NCI-H82 (cell line): Measurements from ENCODE around the gene DYNC2LI1.

Experiments
- DNase-seq: peaks from one replicate; lab custom pipeline; 2025; lab: John Stamatoyannopoulos, UW

The DYNC2LI1 gene

DNA sequence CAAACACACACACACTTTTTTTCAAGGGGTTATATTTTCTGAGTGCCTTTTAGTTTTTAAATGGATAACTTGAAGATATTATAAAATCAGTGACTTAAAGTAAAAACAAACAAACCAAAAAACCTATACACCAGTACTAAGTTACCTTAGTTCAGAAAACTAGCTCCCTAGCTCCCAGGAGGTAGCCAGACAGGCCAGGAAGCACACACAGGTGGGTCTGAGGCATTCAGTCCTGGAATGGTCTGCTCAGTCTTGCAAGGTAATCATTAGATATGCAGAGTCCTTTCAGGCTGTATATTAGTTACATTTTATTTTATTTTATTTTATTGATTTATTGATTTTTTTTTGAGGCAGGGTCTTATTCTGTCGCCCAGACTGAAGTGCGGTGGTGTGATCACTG lies 10.7 kb upstream of the DYNC2LI1 start:
- DNase-seq, result no peak

DNA sequence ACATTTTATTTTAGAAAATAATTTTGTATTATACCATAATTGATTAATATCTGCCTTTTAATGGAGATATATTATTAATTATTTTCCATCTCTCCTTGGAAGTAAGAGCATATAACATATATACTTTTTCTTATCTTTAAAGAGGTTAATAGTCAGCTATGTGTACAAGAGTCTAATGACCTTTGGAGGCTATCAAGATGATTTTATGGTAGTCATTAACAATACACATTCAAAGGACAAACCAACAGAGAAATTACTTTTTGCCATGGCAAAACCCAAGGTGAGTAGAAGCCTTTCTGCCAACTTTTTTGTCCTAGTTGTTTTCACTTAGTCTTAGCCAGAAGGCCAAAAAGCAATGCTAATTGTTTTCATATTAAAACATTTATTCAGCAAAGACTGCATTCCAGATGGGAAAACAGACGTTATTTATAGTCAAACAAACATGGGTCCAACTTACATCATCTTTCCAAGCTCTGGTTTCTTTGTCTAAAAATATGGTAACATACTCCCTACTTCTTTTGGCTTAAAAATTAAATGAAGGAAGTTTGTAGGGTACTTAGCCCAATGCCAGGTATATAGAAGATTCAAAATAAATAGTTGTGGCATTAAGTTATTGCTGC lies 9.6 kb upstream of the DYNC2LI1 start:
- DNase-seq, result no peak

DNA sequence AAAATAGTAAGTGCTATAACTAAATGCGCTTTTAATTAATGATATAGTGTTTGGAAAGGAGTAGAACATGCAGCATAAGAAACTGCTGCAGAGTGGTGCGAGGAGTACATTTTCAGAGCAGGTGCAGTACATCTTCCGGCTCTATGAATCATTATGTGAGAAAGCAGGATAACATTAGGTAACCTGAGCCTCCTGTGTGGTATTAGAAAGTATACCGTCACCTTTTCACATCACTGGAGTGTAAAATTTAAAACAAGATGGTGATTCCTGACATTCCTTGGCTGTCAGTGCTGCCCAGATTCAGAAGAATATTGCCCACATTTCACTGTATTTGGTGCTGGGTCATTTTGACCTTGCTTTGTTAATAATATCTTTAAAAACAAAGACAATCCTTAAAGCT lies 7.8 kb upstream of the DYNC2LI1 start:
- no peak for DNase-seq

DNA sequence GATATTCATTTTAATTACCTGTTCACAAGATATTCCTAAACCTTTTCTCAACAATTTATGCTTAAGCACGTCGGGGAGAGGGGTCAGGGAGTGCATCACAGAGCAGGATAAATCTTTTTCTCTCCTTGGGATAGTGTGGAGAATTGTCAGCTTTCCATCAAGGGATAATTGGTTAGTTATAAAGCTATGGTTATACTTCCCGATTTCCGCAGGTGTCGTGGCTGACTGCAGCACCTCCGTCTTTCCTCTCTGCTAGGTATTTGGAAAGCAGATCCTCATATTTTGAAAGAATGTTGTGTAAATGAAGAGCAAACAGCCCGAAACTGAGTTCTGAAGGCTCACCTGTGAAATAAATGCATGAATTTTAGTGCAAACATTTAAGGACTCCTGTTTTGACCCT lies 778 bp downstream of the DYNC2LI1 start:
- no peak for DNase-seq

DNA sequence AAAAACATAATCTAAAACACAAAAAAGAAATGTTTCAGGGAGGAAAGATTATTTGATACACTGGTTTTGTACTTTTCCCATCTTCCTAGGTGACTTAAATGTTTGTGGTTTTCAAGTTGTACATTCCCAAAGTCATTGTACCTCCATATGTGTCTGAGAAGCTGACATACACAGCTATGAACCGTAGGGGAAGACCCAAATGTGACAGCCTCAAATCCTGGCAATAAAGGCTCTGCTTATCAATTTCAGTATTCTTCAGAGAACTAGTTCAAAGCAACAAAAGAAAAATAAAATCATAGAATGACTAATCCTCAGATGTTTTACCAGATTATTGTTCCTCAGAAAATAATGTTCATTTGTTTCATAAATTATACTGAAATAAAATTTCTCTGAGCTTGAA lies 2.5 kb downstream of the DYNC2LI1 start:
- no peak for DNase-seq

DNA sequence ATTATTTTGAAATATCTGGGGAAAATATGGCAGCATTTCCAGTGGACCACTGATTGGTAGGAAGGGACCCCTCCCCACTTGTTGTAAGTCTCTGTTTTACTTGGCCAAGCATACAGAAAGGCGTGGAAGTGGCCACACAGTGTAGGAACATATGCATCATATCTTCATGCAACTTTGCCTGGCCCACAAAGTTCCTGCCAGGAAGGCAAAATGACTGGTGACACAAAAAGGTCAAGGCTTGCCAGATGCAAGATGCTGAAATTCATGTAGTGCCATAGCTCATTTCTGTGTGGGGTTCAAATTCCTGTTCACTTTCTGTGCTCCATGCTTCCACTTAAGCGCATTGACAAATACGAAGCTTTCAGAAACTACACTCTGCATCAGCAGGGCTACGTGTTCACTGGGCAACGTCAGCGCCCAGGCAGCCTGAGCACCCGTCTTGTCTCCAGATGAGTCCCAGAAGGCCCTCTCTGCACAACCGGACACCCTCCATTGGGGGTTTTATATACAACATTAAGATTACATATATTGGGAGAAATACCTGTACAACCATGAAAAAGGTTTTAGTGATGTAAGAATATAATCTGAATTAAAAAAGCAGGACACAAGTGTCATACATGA lies 3.6 kb downstream of the DYNC2LI1 start:
- no peak for DNase-seq

DNA sequence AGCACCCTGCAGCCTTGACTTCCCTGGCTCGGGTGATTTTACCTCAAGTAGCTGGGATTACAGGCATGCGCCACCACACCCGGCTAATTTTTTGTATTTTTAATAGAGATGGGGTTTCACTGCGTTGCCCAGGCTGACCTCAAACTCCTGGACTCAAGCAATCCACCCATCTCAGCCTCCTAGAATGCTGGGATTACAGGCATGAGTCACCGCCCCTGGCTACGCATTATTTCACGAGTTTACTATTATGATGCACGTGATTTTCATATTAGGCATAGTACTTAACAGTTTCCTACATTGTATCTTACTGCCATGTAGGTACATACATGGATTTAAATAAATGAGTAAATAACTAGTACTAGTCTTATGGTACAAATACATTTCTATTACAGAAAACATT lies 4.4 kb downstream of the DYNC2LI1 start:
- DNase-seq, result no peak

DNA sequence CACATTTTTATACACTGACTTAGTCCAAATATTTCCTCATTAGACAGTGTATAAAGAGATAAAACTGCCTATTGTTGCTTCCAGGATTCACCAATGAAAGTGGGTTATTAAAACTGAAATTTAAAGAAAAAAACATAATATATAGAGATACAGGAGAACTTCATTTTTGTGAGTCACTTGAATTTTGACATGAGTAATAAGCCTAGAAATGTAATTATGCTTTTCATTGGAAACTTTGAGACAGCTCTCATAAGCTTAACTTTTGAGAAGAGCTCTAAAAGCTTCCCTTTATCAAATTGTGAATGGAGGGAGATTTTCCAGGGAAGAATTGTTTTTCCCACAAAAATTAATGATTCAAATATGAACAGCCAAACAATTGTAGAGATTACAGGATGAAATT lies 14.1 kb downstream of the DYNC2LI1 start:
- DNase-seq, result no peak

DNA sequence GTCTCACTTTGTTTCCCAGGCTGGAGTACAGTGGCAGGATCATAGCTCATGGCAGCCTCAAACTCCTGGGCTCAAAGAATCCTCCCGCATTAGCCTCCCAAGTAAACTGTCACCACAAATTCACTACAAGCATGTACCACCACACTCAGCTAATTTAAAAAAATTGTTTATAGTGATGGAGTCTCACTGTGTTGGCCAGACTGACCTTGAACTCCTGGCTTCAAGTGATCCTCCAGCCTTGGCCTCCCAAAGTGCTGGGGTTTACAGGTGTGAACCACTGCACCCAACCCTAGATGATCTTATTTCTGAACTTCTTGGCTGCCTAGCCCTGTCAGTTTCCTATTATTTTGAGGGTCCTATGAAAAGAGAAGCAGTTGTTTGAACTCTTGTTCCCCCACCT lies 14.8 kb downstream of the DYNC2LI1 start:
- no peak for DNase-seq

DNA sequence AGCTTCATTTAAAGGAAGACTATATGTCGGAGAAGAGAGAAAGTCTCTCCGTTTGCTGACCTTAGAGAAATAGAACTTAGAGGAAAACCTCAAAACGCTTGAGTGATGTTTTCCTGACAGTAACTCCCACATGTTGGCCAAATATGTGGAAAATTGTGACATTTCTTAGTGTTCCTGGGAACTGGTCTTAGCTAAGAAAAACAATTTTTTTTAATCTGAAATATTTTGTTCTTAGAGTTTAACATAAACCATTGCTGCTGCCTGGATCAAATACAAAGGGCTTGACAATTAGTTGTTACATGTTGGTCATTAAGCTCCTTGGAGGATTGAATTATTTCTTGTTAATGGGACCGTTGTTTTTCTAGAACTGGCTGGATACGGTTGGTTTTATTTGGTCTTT lies 16.3 kb downstream of the DYNC2LI1 start:
- no peak for DNase-seq

DNA sequence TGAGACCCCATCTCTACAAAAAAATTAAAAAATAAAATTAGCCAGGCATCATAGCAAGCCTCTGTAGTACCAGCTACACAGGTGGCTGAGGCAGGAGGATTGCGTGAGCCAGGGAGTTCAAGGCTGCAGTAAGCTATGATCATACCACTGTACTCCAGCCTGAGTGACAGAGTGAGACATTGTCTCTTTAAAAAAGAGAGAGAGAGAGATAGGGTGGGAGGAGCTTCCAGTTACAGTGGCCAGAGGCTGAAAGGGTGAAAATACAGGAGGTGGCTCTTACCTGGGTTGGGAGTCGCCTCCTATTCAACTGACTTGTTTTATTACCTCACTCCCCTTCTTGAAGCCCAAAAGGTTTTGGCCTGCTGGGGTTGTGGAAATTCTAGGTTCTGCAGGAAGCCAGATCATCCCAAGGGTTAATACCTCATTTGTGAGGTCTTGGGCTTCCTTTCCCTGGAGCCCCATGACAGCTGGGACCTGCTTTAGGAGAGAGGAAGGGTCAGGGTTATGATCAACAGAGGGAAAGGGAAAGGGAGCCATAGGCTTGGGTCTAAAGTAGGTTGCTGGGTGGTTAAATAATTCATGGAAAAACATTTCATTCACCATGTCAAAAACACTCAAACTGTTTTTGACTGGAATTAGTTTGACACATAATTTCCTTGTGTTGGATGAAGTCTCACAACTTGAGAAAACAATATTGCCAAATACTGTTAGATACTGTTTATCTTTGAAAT lies 17.4 kb downstream of the DYNC2LI1 start:
- no peak for DNase-seq

DNA sequence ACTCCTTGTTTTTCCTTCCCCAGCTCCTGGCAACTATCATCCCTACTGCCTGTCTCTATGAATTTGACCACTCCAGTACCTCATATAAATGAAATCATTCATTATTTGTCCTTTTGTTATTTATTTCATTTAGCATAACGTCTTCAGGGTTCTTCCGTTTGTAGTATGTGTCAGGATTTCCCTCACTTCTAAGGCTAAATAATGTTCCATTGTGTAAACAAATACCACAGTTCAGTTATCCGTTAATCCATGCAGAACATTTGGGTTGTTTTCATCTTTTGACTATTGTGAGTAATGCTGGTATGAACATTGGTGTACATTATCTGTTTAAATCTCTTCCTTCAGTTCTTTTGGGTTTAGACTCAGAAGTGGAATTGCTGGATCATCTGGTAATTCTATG lies 18.8 kb downstream of the DYNC2LI1 start:
- no peak for DNase-seq

DNA sequence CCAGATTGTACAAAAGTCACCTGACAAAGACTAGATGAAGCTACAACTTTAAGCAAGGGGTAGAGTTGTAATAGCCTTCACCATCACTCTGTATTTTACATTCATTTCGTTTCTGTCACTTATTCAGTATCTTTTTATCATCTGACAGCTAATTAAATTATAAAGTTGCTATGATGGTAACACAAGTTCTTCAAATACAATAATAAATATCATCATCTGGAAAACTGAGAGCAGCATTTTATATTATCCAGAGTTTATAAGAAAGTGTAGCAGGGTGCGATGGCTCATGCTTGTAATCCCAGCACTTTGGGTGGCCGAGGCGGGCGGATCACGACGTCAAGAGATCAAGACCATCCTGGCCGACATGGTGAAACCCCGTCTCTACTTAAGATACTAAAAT lies 21.1 kb downstream of the DYNC2LI1 start:
- no peak for DNase-seq

DNA sequence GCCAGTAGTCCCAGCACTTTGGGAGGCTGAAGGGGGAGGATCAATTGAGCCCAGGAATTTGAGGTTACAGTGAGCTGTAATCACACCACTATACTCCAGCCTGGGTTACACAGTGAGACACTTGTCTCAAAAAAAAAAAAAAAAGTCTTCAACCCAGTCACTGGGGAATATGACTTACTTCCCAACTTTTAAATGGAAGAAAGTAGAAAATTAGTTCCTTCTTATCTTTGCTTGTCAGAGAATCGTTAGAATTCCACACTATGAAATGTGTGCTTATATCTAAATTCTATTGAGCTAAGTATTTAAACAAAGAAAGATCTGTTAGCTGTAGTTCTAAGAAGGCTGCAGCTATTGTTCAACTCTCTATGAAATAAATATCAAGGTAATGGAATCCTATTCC lies 22.4 kb downstream of the DYNC2LI1 start:
- no peak for DNase-seq

DNA sequence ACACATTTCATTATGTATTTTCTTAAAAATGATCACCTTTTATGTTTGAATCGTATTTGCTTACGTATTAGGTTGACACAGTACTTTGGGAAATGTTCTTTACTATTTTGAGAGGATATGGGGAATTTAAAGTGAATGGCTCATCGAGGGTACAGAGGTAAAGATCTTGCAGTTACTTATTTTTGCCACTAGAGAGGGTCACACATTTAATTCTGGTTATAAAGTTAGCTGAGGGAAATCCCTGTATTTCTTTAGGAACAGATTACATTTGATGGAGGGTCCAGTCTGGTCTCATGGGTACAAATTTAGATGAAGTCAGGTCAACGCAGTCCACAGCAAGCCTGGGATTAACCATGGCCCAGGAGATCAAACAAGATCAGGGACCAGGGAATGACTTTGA lies 24.5 kb downstream of the DYNC2LI1 start:
- peak; percentile 25 for DNase-seq

DNA sequence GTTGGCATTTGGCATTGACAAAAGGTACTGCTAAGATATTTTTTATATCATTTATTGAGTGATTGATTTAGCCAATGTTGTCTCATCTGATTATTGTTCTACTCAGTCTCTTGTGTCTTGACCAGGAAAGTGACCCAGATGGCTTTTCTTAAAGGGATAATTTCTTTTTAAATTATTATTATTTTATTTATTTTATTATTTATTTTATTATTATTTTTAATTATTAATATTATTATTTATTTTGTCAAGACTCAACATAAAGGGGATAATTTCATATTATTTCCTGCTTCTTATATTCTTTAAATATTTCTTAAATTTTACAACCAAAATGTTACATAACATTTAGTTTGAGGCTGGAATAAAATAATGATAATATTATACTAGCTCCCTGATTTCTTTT lies 27.1 kb downstream of the DYNC2LI1 start:
- no peak for DNase-seq

DNA sequence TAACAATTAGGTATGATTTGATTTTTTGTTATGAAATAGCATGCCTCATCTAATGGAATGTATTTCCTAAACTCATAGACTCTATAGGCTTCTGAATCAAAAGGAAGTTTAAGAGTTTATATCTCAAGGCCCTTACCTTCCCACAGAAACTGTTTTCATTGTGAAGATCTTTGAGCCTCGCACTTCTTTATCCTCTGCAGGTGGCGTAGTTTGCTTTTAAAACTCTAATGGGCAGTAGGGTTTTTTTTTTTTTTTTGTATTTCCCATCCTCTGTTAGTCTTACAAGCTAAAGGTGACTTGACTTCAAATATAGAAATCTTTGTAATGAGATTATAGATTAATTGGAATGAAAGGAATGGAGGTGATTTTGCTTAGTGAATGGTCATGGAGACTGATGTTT lies 28.3 kb downstream of the DYNC2LI1 start:
- DNase-seq, result no peak

DNA sequence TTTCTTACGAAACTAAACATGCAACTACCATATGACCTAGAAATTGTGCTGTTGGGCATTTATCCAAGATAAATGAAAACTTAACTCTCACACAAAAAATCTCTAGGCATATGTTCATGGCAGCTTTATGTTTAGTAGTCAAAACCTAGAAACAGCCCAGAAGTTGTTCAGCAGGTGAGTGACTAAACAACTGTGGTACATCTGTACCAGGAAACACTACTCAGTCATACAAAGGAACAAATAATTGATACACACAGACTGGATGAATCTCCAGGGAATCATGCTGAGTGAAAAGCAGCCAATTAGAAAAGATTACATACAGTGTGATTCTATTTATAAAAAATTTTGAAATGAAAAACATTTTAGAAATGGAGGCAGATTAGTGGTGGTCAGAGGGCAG lies 29.3 kb downstream of the DYNC2LI1 start:
- no peak for DNase-seq

DNA sequence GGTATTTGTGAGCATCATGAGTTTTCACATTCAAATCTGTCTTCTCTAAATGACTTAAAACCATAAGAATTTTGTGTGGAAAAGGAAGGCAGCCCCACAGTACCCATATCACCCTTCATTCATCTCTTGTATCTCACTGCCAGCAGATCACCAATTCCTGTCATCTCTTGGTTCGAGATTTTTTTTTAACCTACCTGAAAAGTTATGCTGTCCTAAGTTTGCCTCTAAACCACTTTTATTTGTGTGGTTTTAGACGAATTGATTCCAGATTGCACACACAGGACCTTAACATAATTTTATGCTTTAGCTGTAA lies 32.8 kb downstream of the DYNC2LI1 start:
- DNase-seq, result no peak

DNA sequence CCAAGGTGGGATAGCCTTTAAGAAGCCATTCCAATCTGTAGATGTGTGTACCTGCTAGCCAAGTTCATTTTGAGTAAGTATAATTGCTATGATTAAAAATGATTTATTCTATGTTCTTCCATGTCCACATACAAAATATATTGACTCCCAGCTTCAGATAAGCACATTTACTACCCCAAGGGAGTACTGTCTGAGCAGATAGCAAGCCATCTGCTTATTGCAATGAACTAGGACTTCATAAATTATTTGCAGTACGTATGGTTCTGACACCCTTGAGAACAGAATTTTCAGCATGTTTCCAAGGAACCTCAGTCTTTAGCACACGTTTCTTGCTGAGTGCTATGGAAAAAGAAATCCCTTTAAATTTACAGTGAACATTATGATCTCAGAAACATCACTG lies 36.6 kb downstream of the DYNC2LI1 start:
- DNase-seq, result peak; percentile 7

DNA sequence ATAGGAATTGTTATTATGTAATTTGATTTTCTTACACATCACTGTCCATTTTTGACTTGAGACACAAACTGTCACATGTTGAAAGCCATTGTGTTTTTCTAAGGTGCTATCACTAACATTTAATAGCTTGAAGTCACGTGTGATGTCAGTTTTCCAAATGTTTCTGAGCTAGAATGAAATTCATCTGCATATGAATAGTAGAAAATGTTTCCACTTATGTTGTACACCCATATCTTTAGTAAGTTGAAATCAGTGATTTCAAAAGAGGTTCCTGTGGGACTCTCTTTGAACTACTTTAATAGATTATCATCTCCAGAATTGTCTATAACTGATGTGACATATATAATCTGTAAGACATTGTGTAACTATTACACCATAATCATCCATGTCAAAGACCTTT lies 37.0 kb downstream of the DYNC2LI1 start:
- DNase-seq, result no peak

DNA sequence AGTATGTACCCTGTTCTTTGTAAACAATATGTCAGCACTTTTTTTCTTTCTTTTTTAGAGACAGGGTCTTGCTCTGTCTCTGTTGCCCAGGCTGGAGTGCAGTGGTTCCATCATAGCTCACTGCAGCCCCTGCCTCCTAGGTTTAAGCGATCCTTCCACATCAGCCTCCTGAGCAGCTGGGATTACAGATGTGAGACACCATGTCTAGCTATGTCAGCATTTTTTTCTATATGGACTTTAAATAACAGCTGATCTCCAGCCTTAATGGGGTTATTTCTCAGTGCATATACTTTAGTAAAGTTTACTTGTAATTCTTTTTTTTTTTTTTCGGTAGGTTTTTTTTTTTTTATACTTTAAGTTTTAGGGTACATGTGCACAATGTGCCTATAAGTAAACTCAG lies 38.2 kb downstream of the DYNC2LI1 start:
- peak; percentile 8 for DNase-seq

DNA sequence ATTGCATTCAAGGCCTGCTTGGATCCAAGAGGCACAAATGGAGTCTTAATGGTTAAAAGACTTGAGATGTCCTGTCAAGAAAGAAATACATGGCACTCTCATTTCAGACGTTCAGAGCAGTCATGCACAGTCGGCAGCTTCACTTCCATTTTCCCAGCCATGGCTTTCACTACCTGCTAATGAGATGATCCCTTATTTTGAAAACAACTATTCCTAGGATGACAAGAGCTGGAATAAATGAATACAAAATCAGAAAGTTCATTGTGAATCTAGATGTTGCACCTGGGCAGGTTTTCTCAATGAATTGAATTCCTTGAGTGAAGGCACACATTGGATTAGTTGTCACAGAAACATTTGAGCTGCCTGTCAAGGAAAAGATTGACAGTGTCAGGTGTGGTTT lies 39.1 kb downstream of the DYNC2LI1 start:
- peak; percentile 66 for DNase-seq

DNA sequence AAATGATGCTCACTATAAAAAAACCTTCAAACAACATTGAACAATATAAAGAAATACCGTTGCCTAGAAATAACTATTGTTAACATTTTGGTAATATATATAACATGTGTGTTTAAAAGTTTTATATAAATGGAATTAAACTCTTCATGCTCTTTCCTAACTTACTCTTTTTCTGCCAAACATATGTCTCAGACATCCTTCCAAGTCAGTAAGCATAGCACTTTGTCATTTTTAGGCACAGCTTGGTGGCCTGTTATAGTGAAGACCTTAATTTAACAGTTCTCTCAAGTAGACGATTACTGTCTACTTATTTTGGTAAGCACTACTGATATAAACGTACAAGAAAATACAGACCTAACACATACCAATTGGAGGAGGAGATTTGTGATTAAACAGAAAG lies 40.9 kb downstream of the DYNC2LI1 start:
- DNase-seq, result no peak
